ENCODE results near the gene ZNF366.
"Not testable (repeated sequence)": the region's sequence is repeated elsewhere in the genome, so short reads cannot be mapped to it uniquely, and the experiment has no call there.

The ZNF366 gene

GRCh38 chr5:72436796-72437471, 70.3 kb downstream of the ZNF366 start:
- no peak for DNase-seq

DNA sequence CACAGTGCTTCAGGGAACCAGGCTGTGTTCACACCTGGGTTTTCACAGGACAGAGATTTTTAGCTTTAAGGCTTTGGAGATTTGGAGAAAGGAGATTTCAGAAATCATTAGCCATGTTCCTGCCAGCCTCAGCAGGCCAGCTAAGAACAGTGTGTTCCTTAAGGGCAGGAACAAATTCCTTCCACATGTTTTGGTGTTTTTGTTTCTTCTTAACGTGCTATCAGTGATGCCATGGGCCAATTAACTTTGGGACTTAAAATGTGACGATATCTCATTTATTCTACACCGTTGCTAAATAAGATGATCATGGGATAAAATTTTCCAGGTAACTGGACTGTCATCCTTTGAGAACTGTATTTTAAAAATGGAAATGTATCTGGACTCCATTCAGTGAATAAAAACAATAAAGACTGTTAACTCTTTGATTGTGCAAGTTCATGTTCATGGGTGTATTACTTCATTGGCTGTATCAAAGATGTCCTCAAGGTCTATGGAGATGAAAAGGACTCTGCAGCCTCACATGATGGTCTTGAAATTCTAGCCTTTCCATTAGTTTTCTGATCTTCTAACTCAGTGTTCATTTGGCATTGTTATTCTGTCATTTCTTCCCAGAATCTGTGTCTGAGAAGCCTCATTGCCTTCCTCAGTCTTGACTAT, 72.3 kb downstream of the ZNF366 start:
- DNase-seq: no peak

DNA sequence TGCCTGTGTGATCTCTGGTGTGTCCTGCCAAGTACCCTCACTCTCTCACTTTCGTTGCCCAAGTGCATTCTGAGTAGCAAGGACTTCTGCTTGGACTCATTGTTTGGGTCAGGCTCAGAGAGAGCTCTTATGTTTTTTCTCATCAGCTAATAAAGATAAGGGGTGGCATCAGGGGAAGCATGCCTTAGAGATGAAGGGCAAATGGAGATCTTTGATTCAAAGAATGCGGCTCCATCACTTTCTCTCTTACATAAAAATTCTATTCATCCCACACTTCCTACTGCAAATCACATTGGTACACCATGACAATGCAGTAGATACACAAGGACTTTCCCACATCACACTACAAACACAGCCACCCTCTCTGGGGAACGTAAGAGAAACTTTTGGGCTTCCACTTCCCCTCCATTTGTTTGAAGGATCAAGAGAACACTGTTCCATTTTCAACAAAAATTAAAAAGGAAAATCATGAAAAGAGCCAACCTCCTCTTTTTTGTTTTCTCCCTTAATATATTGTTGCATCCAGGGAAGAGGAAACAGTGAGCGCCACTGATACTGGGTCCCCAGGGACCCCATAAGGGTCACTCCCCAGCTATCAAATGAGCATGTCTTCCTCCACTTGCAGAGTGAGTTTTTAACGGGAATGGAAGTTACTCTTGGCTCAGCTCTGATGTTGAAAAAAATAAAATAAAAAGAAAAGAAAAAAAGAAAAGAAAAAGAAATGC, 73.0 kb downstream of the ZNF366 start:
- no peak for DNase-seq

DNA sequence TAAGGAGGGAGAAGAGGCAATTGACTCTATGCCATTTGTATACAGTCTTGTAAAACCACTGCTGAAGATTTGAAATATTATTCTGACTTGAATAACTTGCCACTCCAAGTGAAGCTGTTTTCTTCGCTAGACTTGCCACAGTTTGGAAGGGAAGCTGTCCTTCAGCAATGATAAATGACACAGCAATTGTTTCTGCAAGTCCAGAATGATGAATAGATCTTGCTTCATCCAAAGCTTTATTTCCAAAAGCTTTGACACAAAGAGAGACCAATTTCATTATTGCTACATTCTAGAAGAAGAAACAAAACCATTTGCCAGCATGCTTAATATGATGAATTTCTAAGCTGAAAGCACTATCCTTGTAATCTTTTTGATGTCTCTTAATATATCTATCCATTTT, 73.7 kb downstream of the ZNF366 start:
- no peak for DNase-seq

GRCh38 chr5:72428669-72429068, 78.5 kb downstream of the ZNF366 start:
- no peak for DNase-seq

GRCh38 chr5:72427488-72428437, 79.4 kb downstream of the ZNF366 start:
- DNase-seq: no peak

GRCh38 chr5:72427016-72427415, 80.2 kb downstream of the ZNF366 start:
- DNase-seq: no peak

GRCh38 chr5:72426019-72426418, 81.2 kb downstream of the ZNF366 start:
- no peak for DNase-seq

- DNase-seq: no peak
These were observed 88.9 kb downstream of the ZNF366 start for GRCh38 chr5:72418271-72418670.

GRCh38 chr5:72417333-72418062, 89.7 kb downstream of the ZNF366 start:
- DNase-seq: no peak

DNA sequence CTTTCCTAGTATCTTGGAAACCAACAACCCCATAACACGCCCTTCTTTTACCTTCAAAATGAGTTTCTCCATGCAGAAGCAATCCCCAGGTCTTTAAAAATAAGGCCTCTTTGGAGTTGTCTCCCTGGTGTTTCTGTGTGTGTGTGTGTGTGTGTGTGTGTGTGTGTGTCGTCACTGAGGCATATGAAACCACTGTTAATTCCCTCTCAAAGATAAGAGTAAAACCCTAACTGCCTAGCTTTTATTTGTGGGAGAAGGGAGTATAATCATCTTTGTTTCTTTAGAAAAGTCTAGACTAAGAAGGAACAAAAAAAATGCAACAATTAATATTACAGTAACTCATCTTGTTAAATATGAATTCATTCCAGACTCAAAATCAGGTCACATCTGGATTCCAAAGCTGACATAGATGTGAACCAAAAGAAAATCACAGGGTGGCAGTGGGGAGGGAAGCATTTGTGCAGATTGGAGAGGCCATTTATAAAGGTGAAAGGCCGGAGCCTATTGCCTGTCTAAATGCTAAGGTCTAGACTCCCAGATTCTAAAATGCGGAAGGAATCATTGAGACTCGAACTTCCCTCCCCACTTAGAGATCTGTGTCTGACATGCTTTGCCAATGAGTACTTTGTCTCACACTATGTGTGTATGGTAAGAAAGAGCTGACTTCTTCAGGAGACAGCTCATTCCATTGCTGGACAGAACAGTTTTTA, 91.4 kb downstream of the ZNF366 start:
- no peak for DNase-seq

DNA sequence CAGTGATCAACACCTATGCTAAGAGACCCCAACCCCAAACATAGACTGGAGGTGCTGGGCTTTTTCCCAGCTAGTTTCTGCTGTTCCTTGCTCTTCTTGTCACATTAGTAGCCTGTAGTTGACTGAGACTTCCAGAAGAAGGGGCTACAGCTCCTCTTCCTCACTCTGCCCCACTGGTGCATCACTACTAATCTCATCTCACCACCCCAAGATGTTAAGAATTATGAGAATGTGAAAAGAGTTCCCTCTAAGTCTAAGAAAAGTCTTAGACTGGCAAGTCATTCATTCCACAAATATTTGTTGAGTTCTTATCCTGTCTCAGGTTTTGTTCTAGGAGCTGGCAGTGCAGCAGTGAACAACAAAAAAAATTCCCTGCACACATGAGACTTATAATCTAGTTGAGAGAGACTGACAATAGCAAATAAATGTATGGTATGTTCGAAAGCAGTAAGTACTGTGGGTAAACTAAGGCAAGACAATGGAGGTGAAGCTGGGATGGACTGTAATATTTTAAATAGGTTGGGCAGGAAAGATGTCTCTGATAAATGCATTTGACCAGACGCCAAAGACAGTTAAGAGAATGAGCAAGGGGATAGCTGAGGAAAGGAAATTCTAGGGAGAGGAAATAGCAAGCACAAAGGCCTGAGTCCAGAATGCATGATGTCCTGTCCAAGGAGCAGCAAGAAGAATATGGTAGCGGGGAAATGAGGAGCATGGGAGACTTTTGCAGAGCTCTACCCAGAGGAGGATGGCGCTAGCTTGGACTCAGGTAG, 94.7 kb downstream of the ZNF366 start:
- DNase-seq: no peak

GRCh38 chr5:72410688-72411295, 96.4 kb downstream of the ZNF366 start:
- no peak for DNase-seq

- DNase-seq: no peak
These were observed 98.6 kb downstream of the ZNF366 start for GRCh38 chr5:72408603-72409002.

DNA sequence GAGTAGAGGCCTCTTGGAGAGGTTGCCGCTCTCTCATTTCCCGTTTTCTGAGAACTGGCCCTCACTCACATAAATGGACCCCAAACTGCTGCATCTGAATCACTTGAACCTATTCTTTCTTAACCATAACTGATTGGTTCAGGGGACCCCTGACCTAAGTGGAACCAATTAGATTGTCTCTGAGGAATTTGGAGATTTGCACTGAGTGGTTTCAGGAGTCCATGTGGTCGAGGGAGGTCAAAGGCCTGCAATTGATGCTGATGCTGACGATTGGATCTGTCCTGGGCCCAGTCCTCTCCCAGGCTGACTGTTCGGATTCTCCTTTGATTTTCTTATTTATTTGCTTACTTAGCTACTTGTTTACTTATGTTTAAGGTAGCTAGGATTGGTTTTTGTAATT, 99.1 kb downstream of the ZNF366 start:
- DNase-seq: no peak

GRCh38 chr5:72407541-72407940, 99.7 kb downstream of the ZNF366 start:
- no peak for DNase-seq

DNA sequence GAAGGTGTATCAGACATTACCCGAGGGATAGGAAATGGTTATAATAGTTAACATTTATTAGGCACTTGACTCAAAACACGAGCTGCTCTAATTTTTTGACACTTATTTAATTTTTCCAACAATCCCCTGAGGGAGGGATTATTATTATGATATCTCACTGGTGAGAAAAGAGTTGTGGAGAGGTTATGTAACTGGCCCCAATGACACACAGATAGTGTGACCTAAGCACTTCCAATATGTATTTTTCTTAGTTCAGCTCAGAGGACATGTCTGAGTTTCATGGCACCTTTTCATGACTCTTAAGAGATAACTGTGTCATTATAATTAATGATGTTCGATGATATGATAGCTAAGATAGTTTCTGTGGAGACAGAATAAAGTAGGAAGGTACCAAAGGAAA, 100.1 kb downstream of the ZNF366 start:
- DNase-seq: no peak

- DNase-seq: not testable (repeated sequence)
These were observed 102.4 kb downstream of the ZNF366 start for GRCh38 chr5:72404771-72405170.

GRCh38 chr5:72402959-72403628, 104.1 kb downstream of the ZNF366 start:
- no peak for DNase-seq

All from CD4-positive, alpha-beta T cell treated with Interleukin-21 for 1 hour (primary cell).